ENCODE data around the gene BCAP31.

The BCAP31 gene

DNA sequence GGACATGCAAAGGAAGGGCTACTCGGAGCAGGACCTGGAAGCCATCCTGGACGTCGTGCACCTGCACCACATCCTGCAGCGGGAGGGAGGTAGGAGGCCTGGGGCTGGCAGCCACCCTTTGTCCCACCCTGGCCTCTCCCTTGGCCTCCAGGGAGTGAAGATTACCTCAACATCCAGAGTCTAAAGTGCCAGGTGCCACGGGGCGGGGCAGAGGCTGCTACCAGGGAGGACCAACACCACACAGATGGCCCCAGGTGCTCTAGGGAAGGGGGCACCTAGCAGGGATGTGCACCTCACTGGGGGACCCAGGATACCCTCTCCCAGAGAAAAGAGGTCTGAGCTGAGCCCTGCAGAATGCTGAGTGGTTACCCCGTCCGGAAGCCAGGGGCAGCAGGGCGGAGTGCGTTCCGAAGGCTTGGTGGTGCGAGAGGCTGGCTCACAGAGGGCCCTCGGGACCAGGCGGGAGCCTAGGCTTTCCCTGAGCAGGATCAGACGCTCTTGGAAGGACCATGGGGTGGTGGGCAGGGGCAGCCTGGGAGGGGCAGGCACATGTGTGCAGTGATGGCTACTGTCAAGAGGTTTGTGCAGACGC is 16.5 kb upstream of the BCAP31 start:
- H3K27me3 ChIP-seq (ENCODE audit: insufficient read depth, poor library complexity, severe bottlenecking), result no peaks in the 10 kb centered on the region
- TF ChIP-seq, protein P1, sequence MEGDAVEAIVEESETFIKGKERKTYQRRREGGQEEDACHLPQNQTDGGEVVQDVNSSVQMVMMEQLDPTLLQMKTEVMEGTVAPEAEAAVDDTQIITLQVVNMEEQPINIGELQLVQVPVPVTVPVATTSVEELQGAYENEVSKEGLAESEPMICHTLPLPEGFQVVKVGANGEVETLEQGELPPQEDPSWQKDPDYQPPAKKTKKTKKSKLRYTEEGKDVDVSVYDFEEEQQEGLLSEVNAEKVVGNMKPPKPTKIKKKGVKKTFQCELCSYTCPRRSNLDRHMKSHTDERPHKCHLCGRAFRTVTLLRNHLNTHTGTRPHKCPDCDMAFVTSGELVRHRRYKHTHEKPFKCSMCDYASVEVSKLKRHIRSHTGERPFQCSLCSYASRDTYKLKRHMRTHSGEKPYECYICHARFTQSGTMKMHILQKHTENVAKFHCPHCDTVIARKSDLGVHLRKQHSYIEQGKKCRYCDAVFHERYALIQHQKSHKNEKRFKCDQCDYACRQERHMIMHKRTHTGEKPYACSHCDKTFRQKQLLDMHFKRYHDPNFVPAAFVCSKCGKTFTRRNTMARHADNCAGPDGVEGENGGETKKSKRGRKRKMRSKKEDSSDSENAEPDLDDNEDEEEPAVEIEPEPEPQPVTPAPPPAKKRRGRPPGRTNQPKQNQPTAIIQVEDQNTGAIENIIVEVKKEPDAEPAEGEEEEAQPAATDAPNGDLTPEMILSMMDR (IDR thresholded peaks at IDR 0.05; ENCODE audit: insufficient read depth, low read length), result no peak
- TF ChIP-seq, protein P2, sequence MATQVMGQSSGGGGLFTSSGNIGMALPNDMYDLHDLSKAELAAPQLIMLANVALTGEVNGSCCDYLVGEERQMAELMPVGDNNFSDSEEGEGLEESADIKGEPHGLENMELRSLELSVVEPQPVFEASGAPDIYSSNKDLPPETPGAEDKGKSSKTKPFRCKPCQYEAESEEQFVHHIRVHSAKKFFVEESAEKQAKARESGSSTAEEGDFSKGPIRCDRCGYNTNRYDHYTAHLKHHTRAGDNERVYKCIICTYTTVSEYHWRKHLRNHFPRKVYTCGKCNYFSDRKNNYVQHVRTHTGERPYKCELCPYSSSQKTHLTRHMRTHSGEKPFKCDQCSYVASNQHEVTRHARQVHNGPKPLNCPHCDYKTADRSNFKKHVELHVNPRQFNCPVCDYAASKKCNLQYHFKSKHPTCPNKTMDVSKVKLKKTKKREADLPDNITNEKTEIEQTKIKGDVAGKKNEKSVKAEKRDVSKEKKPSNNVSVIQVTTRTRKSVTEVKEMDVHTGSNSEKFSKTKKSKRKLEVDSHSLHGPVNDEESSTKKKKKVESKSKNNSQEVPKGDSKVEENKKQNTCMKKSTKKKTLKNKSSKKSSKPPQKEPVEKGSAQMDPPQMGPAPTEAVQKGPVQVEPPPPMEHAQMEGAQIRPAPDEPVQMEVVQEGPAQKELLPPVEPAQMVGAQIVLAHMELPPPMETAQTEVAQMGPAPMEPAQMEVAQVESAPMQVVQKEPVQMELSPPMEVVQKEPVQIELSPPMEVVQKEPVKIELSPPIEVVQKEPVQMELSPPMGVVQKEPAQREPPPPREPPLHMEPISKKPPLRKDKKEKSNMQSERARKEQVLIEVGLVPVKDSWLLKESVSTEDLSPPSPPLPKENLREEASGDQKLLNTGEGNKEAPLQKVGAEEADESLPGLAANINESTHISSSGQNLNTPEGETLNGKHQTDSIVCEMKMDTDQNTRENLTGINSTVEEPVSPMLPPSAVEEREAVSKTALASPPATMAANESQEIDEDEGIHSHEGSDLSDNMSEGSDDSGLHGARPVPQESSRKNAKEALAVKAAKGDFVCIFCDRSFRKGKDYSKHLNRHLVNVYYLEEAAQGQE (IDR thresholded peaks at IDR 0.05; ENCODE audit: insufficient replicate concordance, low read depth), result no peak
- TF ChIP-seq GABPA (IDR thresholded peaks at IDR 0.05; ENCODE audit: low read depth), result no peak
- TF ChIP-seq SPI1 (IDR thresholded peaks at IDR 0.05; ENCODE audit: borderline replicate concordance, low read depth), result no peak
- no peak for TF ChIP-seq POLR2AphosphoS5 (IDR thresholded peaks at IDR 0.05; ENCODE audit: low read depth)
- H3K27ac ChIP-seq (replicated peaks), result no peak overlapping the region
- DNase-seq (ENCODE audit: low read depth in 1 of 2, low spot score in 1 of 2), result no peak
- no peak overlapping the region for H3K4me3 ChIP-seq (replicated peaks; ENCODE audit: insufficient read depth, low read length)

DNA sequence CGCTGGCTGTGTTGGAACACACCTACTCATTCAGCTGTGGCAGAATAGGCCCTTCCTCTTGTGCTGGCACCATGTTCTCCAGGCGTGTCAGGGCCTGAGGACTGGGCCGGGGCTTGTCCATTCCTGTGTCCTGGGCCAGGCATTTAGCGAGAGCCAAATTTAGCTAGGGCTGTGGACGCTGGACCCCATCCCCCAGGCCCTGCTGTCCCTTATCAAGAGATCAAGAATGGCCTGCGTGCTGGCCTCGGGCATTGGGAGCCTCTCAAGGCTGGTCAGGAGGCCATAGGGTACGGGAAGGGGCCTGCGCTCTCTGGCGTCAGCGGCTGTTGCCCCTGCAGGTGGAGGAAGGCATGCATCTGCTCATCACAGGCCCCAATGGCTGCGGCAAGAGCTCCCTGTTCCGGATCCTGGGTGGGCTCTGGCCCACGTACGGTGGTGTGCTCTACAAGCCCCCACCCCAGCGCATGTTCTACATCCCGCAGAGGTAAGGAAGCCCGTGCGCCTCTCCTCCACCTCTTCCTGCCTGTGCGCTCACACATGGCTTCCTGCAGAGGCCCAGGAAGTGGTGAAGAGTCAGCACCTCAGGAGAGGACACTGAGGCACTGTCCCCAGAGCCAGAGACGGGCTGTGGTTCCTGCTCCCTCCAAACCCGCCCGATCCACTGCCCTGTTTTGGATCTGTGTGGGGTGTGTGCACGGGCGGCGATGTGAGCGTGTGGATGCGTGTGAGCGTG is 15.7 kb upstream of the BCAP31 start:
- H3K4me3 ChIP-seq (replicated peaks; ENCODE audit: insufficient read depth, low read length), result no peak overlapping the region
- no peaks in the 10 kb centered on the region for H3K27me3 ChIP-seq (ENCODE audit: insufficient read depth, poor library complexity, severe bottlenecking)
- no peak overlapping the region for H3K27ac ChIP-seq (replicated peaks)
- no peak for DNase-seq (ENCODE audit: low read depth in 1 of 2, low spot score in 1 of 2)
- TF ChIP-seq POLR2AphosphoS5 (IDR thresholded peaks at IDR 0.05; ENCODE audit: low read depth) (no peak), GABPA (IDR thresholded peaks at IDR 0.05; ENCODE audit: low read depth) (no peak), SPI1 (IDR thresholded peaks at IDR 0.05; ENCODE audit: borderline replicate concordance, low read depth) (no peak)
- TF ChIP-seq, protein P2 (IDR thresholded peaks at IDR 0.05; ENCODE audit: insufficient replicate concordance, low read depth), result no peak
- TF ChIP-seq, protein P1 (IDR thresholded peaks at IDR 0.05; ENCODE audit: insufficient read depth, low read length), result no peak

DNA sequence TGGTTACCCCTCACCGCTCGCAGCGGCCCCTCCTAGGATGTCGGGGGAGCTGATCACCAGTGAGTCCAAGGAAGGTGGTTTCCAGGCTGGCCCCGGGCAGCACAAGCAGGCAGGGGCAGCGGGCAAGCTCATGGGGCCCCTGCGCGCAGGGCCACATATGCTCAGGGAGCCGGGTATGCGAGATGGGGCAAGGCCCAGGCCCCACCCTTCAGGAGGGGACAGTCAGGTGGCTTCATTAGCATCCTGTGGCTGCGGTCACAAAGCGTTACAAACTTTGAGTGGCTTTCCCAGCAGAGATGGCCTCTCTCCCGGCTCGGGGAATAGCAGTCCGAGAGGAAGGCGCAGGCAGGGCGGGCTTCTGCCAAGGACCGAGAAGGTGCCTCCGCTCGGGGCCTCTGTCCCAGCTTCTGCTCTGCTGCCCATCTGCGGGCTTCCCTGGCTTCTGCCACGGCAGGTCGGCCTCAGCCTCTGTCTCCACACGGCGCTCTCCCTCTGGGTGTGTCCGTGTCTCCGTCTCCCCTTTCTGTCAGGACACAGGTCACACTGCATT is 13.9 kb upstream of the BCAP31 start:
- Histone ChIP-seq H3K27ac (replicated peaks) (no peak overlapping the region), H3K27me3 (ENCODE audit: insufficient read depth, poor library complexity, severe bottlenecking) (no peaks in the 10 kb centered on the region), H3K4me3 (replicated peaks; ENCODE audit: insufficient read depth, low read length) (no peak overlapping the region)
- no peak for DNase-seq (ENCODE audit: low read depth in 1 of 2, low spot score in 1 of 2)
- TF ChIP-seq POLR2AphosphoS5 (IDR thresholded peaks at IDR 0.05; ENCODE audit: low read depth) (no peak), GABPA (IDR thresholded peaks at IDR 0.05; ENCODE audit: low read depth) (no peak), SPI1 (IDR thresholded peaks at IDR 0.05; ENCODE audit: borderline replicate concordance, low read depth) (no peak)
- TF ChIP-seq, protein P2 (IDR thresholded peaks at IDR 0.05; ENCODE audit: insufficient replicate concordance, low read depth), result no peak
- TF ChIP-seq, protein P1 (IDR thresholded peaks at IDR 0.05; ENCODE audit: insufficient read depth, low read length), result no peak

Measured in HL-60 (cell line).